GM19240 (cell line): ENCODE results near the gene TRIM5.
"Not testable (repeated sequence)": the region's sequence is repeated elsewhere in the genome, so short reads cannot be mapped to it uniquely, and the experiment has no call there.

Experiments used
- DNase-seq: peaks from one replicate; pipeline ENCODE4 v3.0.0; 2011; ENCODE audit warnings: low spot score; ENCODE audit not compliant: insufficient read length

TRIM5 gene

GRCh38 chr11:5689551-5689983 lies 4.7 kb upstream of the TRIM5 start, which contains the start of gene TRIM22:
Gene TRIM22 (plus strand): TSS chr11:5689790. CDS start chr11:5696233, 6,443 bp downstream.
- DNase-seq, result peak; percentile 51

- DNase-seq, result no peak
Observed at GRCh38 chr11:5688482-5688881, 3.6 kb upstream of the TRIM5 start.

GRCh38 chr11:5686426-5686825 lies 1.6 kb upstream of the TRIM5 start:
- no peak for DNase-seq

- DNase-seq, result no peak
Observed at GRCh38 chr11:5684036-5684645, 733 bp downstream of the TRIM5 start.

GRCh38 chr11:5683620-5684019 lies 1.3 kb downstream of the TRIM5 start:
- DNase-seq, result not testable (repeated sequence)

- DNase-seq, result not testable (repeated sequence)
Observed at GRCh38 chr11:5682890-5683441, 1.9 kb downstream of the TRIM5 start.

GRCh38 chr11:5679811-5680210 lies 5.1 kb downstream of the TRIM5 start:
- DNase-seq, result no peak

- no peak for DNase-seq
Observed at GRCh38 chr11:5674391-5674790, 10.5 kb downstream of the TRIM5 start.

- no peak for DNase-seq
Observed at GRCh38 chr11:5671831-5672230, 13.0 kb downstream of the TRIM5 start.

GRCh38 chr11:5666402-5666793 lies 18.5 kb downstream of the TRIM5 start:
- DNase-seq, result no peak

- DNase-seq, result no peak
Observed at GRCh38 chr11:5665746-5666401, 19.0 kb downstream of the TRIM5 start.

- DNase-seq, result no peak
Observed at GRCh38 chr11:5665051-5665570, 19.8 kb downstream of the TRIM5 start.

- DNase-seq, result no peak
Observed at GRCh38 chr11:5663511-5663910, 21.4 kb downstream of the TRIM5 start.

- no peak for DNase-seq
Observed at GRCh38 chr11:5658318-5658717, 26.6 kb downstream of the TRIM5 start.

GRCh38 chr11:5656956-5657355 lies 27.9 kb downstream of the TRIM5 start:
- DNase-seq, result not testable (repeated sequence)

- DNase-seq, result no peak
Observed at GRCh38 chr11:5655474-5655873, 29.4 kb downstream of the TRIM5 start.

GRCh38 chr11:5646139-5646538 lies 38.7 kb downstream of the TRIM5 start:
- DNase-seq, result no peak

- DNase-seq, result no peak
Observed at GRCh38 chr11:5643585-5643984, 41.3 kb downstream of the TRIM5 start.

GRCh38 chr11:5639953-5640352 lies 44.9 kb downstream of the TRIM5 start:
- DNase-seq, result no peak

GRCh38 chr11:5631969-5632635 lies 52.8 kb downstream of the TRIM5 start:
- DNase-seq, result no peak

- no peak for DNase-seq
Observed at GRCh38 chr11:5631417-5631816, 53.5 kb downstream of the TRIM5 start.

- DNase-seq, result no peak
Observed at GRCh38 chr11:5626196-5626595, 58.7 kb downstream of the TRIM5 start.
